Natural killer cell treated with Interleukin-12 subunit alpha and Interleukin-12 subunit beta and Interleukin-15 and Interleukin-18, amount 100 ng/mL, for 72 hours (primary cell): ENCODE measurements around the gene USP28. TPM values are rescaled to one million over a fixed set of nuclear protein-coding genes. Genes with fewer than 3 reads are reported as not detected.
"Not testable (repeated sequence)": the region's sequence is repeated elsewhere in the genome, so short reads cannot be mapped to it uniquely, and the experiment has no call there.

ENCODE experiments used
- ATAC-seq, 2 donors: fragments of 150-1000 bp; cut with Tn5 transposase in 1 of 2; sonication (Bioruptor Pico), chemical (Tn5 transposase) in 1 of 2; 2 replicates each; pipeline ENCODE4 v1.10.0; 2021
- DNase-seq: peaks from one replicate; pipeline ENCODE4 v3.0.0; 2022; ENCODE audit warnings: low spot score
- H3K27ac Mint-ChIP-seq, 2 donors: 1 replicate in 1 of 2; 2 replicates in 1 of 2; pipeline ENCODE4 v1.8.0; 2022; ENCODE audit warnings: mixed read lengths in 2 of 2, mild to moderate bottlenecking in 1 of 2, moderate library complexity in 1 of 2
- H3K27me3 Mint-ChIP-seq, 2 donors: 1 replicate in 1 of 2; 2 replicates in 1 of 2; pipeline ENCODE4 v1.8.0; 2022; ENCODE audit warnings: mixed read lengths in 2 of 2
- H3K36me3 Mint-ChIP-seq: one replicate; pipeline ENCODE4 v1.8.0; 2022; ENCODE audit warnings: mixed read lengths
- H3K4me1 Mint-ChIP-seq, 2 donors: 1 replicate in 1 of 2; 2 replicates in 1 of 2; pipeline ENCODE4 v1.8.0; 2022; ENCODE audit warnings: low read depth in 2 of 2, mixed read lengths in 2 of 2, mild to moderate bottlenecking in 1 of 2
- H3K4me3 Mint-ChIP-seq: one replicate; pipeline ENCODE4 v1.8.0; 2022; ENCODE audit warnings: mixed read lengths
- H3K9me3 Mint-ChIP-seq: 2 replicates; pipeline ENCODE4 v1.8.0; 2022; ENCODE audit warnings: mixed read lengths
- total RNA-seq, 2 donors: library from RNA; stranded (reverse); gene quantifications; one replicate each; pipeline ENCODE4 v1.2.3, GENCODE V29; 2022

USP28 gene
- total RNA-seq, 2 donors from 2014 or later, result 63.7 to 67.3 TPM

GRCh38 chr11:113806406-113806805, 69.0 kb downstream of the USP28 start:
- H3K4me3 Mint-ChIP-seq, result no peak overlapping the region
- H3K36me3 Mint-ChIP-seq, result peaks cover 4% of the 10 kb centered on the region
- H3K9me3 Mint-ChIP-seq, result no peaks in the 10 kb centered on the region
- DNase-seq, result no peak
- no peak overlapping the region for H3K27ac Mint-ChIP-seq
- peaks cover 0 to 4% of the 10 kb centered on the region in 2 donors for H3K4me1 Mint-ChIP-seq
- no peaks in the 10 kb centered on the region for H3K27me3 Mint-ChIP-seq
- peak in 1 of 2 donors; percentile 27 for ATAC-seq

- ATAC-seq (no peak), DNase-seq (no peak)
- H3K27me3 Mint-ChIP-seq, result no peaks in the 10 kb centered on the region
- peaks cover 11% of the 10 kb centered on the region for H3K36me3 Mint-ChIP-seq
- H3K27ac Mint-ChIP-seq, result no peak overlapping the region
- H3K4me1 Mint-ChIP-seq, result peaks cover 0 to 4% of the 10 kb centered on the region in 2 donors
- H3K4me3 Mint-ChIP-seq, result no peak overlapping the region
- H3K9me3 Mint-ChIP-seq, result no peaks in the 10 kb centered on the region
These were observed 69.7 kb downstream of the USP28 start for GRCh38 chr11:113805640-113806039.

GRCh38 chr11:113802621-113803020, 72.8 kb downstream of the USP28 start:
- no peak for DNase-seq
- H3K36me3 Mint-ChIP-seq, result peaks cover 12% of the 10 kb centered on the region

GRCh38 chr11:113796663-113797259, 78.6 kb downstream of the USP28 start:
- DNase-seq (no peak), ATAC-seq (peak in 1 of 2 donors; percentile 51)
- Mint-ChIP-seq H3K9me3 (no peaks in the 10 kb centered on the region), H3K4me1 (no peaks in the 10 kb centered on the region), H3K4me3 (no peak overlapping the region), H3K36me3 (peaks cover 8% of the 10 kb centered on the region), H3K27me3 (no peaks in the 10 kb centered on the region), H3K27ac (no peak overlapping the region)

More at GRCh38 chr11:113802621-113803020, 72.8 kb downstream of the USP28 start:
- Mint-ChIP-seq H3K9me3 (no peaks in the 10 kb centered on the region), H3K27me3 (no peaks in the 10 kb centered on the region), H3K4me3 (no peak overlapping the region), H3K4me1 (peaks cover 0 to 4% of the 10 kb centered on the region in 2 donors), H3K27ac (peak overlapping the region in 1 of 2 donors; percentile 58)
- ATAC-seq, result no peak

GRCh38 chr11:113789675-113790320, 85.6 kb downstream of the USP28 start:
- no peak overlapping the region for H3K27ac Mint-ChIP-seq
- no peaks in the 10 kb centered on the region for H3K4me1 Mint-ChIP-seq

GRCh38 chr11:113789016-113789415, 86.4 kb downstream of the USP28 start:
- H3K27ac Mint-ChIP-seq, H3K27me3 Mint-ChIP-seq, H3K4me1 Mint-ChIP-seq, H3K9me3 Mint-ChIP-seq, ATAC-seq, H3K4me3 Mint-ChIP-seq, DNase-seq, H3K36me3 Mint-ChIP-seq: not testable (repeated sequence)

More at GRCh38 chr11:113789675-113790320, 85.6 kb downstream of the USP28 start:
- Mint-ChIP-seq H3K27me3 (peaks cover 0 to 4% of the 10 kb centered on the region in 2 donors), H3K4me3 (no peak overlapping the region), H3K9me3 (no peaks in the 10 kb centered on the region), H3K36me3 (no peaks in the 10 kb centered on the region)
- DNase-seq, result no peak
- no peak for ATAC-seq

- Mint-ChIP-seq H3K9me3 (no peaks in the 10 kb centered on the region), H3K4me3 (no peak overlapping the region), H3K27me3 (peaks cover 24 to 31% of the 10 kb centered on the region in 2 donors), H3K36me3 (no peaks in the 10 kb centered on the region), H3K27ac (no peak overlapping the region), H3K4me1 (no peaks in the 10 kb centered on the region)
- DNase-seq (no peak), ATAC-seq (no peak)
These were observed 93.2 kb downstream of the USP28 start for GRCh38 chr11:113782134-113782533.

- no peak overlapping the region for H3K4me3 Mint-ChIP-seq
- H3K27me3 Mint-ChIP-seq, result peaks cover 24 to 29% of the 10 kb centered on the region in 2 donors
- no peak overlapping the region for H3K27ac Mint-ChIP-seq
- DNase-seq (no peak), ATAC-seq (no peak)
- no peaks in the 10 kb centered on the region for H3K4me1 Mint-ChIP-seq
- H3K36me3 Mint-ChIP-seq, result no peaks in the 10 kb centered on the region
- no peaks in the 10 kb centered on the region for H3K9me3 Mint-ChIP-seq
These were observed 93.7 kb downstream of the USP28 start for GRCh38 chr11:113781682-113782081.

- no peaks in the 10 kb centered on the region for H3K9me3 Mint-ChIP-seq
- H3K4me1 Mint-ChIP-seq, result peaks cover 0 to 3% of the 10 kb centered on the region in 2 donors
- no peak within 1 kb of the TSS for H3K4me3 Mint-ChIP-seq
- ATAC-seq (no peak), DNase-seq (no peak)
- H3K27me3 Mint-ChIP-seq, result peaks cover 22 to 28% of the 10 kb centered on the region in 2 donors
- peak within 1 kb of the TSS in 1 of 2 donors; percentile 63 for H3K27ac Mint-ChIP-seq
- H3K36me3 Mint-ChIP-seq, result no peaks in the 10 kb centered on the region
These were observed 95.9 kb downstream of the USP28 start, which contains the start of gene CLDN25 for GRCh38 chr11:113779496-113779895. Gene CLDN25 (plus strand): TSS chr11:113779796. CDS start chr11:113779796, 0 bp downstream.

- DNase-seq, result no peak
- H3K9me3 Mint-ChIP-seq, result no peaks in the 10 kb centered on the region
- H3K27ac Mint-ChIP-seq, result no peak overlapping the region
- H3K36me3 Mint-ChIP-seq, result no peaks in the 10 kb centered on the region
- ATAC-seq, result no peak
- no peak overlapping the region for H3K4me3 Mint-ChIP-seq
- peaks cover 18 to 25% of the 10 kb centered on the region in 2 donors for H3K27me3 Mint-ChIP-seq
- peaks cover 3 to 10% of the 10 kb centered on the region in 2 donors for H3K4me1 Mint-ChIP-seq
These were observed 97.1 kb downstream of the USP28 start for GRCh38 chr11:113778111-113778910.

GRCh38 chr11:113774174-113774503, 101.2 kb downstream of the USP28 start:
- Mint-ChIP-seq H3K27me3 (peaks cover 4 to 6% of the 10 kb centered on the region in 2 donors), H3K27ac (peak overlapping the region; percentile 94 to 98), H3K4me3 (peak overlapping the region; percentile 100), H3K36me3 (no peaks in the 10 kb centered on the region), H3K4me1 (peaks cover 14 to 25% of the 10 kb centered on the region in 2 donors), H3K9me3 (no peaks in the 10 kb centered on the region)
- DNase-seq (no peak), ATAC-seq (no peak)

- peak; percentile 95 for DNase-seq
- peaks cover 14 to 25% of the 10 kb centered on the region in 2 donors for H3K4me1 Mint-ChIP-seq
- no peaks in the 10 kb centered on the region for H3K9me3 Mint-ChIP-seq
- H3K4me3 Mint-ChIP-seq, result peak within 1 kb of the TSS; percentile 100
- peak within 1 kb of the TSS; percentile 94 to 98 for H3K27ac Mint-ChIP-seq
- no peaks in the 10 kb centered on the region for H3K36me3 Mint-ChIP-seq
- H3K27me3 Mint-ChIP-seq, result peaks cover 4 to 6% of the 10 kb centered on the region in 2 donors
- peak; percentile 99 for ATAC-seq
These were observed 101.8 kb downstream of the USP28 start, which contains the start of gene ZW10 for GRCh38 chr11:113773416-113774173. Gene ZW10 (minus strand): TSS chr11:113773692. CDS start chr11:113773666, 26 bp downstream.

GRCh38 chr11:113773092-113773415, 102.3 kb downstream of the USP28 start:
- peak overlapping the region; percentile 100 for H3K4me3 Mint-ChIP-seq
- H3K27me3 Mint-ChIP-seq, result peaks cover 3 to 5% of the 10 kb centered on the region in 2 donors
- H3K9me3 Mint-ChIP-seq, result no peaks in the 10 kb centered on the region
- DNase-seq, result no peak
- peak overlapping the region; percentile 94 to 98 for H3K27ac Mint-ChIP-seq
- ATAC-seq, result peak in 1 of 2 donors; percentile 33
- peaks cover 1% of the 10 kb centered on the region for H3K36me3 Mint-ChIP-seq
- peaks cover 14 to 26% of the 10 kb centered on the region in 2 donors for H3K4me1 Mint-ChIP-seq
